Esophagus squamous epithelium (tissue), 5 donors: ENCODE measurements around the gene PIBF1. TPM values are rescaled to one million over a fixed set of nuclear protein-coding genes. Genes with fewer than 3 reads are reported as not detected.
"Not testable (repeated sequence)": the region's sequence is repeated elsewhere in the genome, so short reads cannot be mapped to it uniquely, and the experiment has no call there.

Source experiments
- DNase-seq: peaks from one replicate; lab custom pipeline; 2025; lab: John Stamatoyannopoulos, UW
- H3K27ac ChIP-seq, 4 donors: fragments of 200-600 bp; sonication (generic); one replicate each; pipeline ENCODE4 v1.5.1; 2016 to 2019; ENCODE audit warnings: mild to moderate bottlenecking in 1 of 4
- H3K27me3 ChIP-seq, 4 donors: fragments of 200-600 bp; sonication (generic); 1 replicate in 3 of 4; 2 replicates in 1 of 4; pipeline versions ENCODE4 v1.5.1 to v1.6.0; 2017 to 2021; ENCODE audit warnings: antibody characterized with exemption in 1 of 4
- H3K36me3 ChIP-seq, 3 donors: fragments of 200-600 bp; sonication (generic); one replicate each; pipeline ENCODE4 v1.5.1; 2016 to 2019
- H3K4me1 ChIP-seq, 3 donors: fragments of 200-600 bp; sonication (generic); one replicate each; pipeline ENCODE4 v1.5.1; 2017 to 2019
- H3K4me3 ChIP-seq, 4 donors: fragments of 200-600 bp; sonication (generic); 1 replicate in 3 of 4; 2 replicates in 1 of 4; pipeline ENCODE4 v1.5.1; 2016 to 2019; ENCODE audit warnings: mild to moderate bottlenecking in 2 of 4, moderate library complexity in 1 of 4
- H3K9me3 ChIP-seq, 3 donors: fragments of 200-600 bp; sonication (generic); one replicate each; pipeline ENCODE4 v1.5.1; 2016 to 2019
- CTCF ChIP-seq, 6 experiments: fragments of 450-650 bp in 4 of 6; fragments of 200-600 bp in 2 of 6; sonication (generic) in 2 of 6; IDR thresholded peaks; one replicate each; pipeline ENCODE4 v1.5.1; 2016 to 2019; ENCODE audit warnings: antibody characterized with exemption in 6 of 6, mild to moderate bottlenecking in 4 of 6, moderate library complexity in 4 of 6
- POLR2A ChIP-seq, 4 donors: fragments of 450-650 bp; IDR thresholded peaks; one replicate each; pipeline ENCODE4 v1.6.1; 2017; ENCODE audit warnings: antibody characterized with exemption in 4 of 4, mild to moderate bottlenecking in 4 of 4, moderate library complexity in 3 of 4
- WGBS, 2 donors: methylation state at CpG; one replicate each; pipeline ENCODE4 v1.1.5; 2018; 5-methylcytosine and 5-hydroxymethylcytosine counted together
- intact Hi-C: fragments of 100-400 bp; cut with DNase I; formaldehyde crosslinking; loops from one replicate; pipeline ENCODE4 v1.15.0; 2022
- total RNA-seq, 4 donors: library from RNA; depleted of rRNA; stranded (reverse); fragments of >200 nt; gene quantifications; one replicate each; pipeline ENCODE4 v1.1.0, GENCODE V29; 2016
- donor health status: DM: yes; HTN: yes; CAD: no.

Gene PIBF1
- total RNA-seq, 4 donors from 2014 or later: 10.6 to 18.7 (median 11.9) TPM

GRCh38 chr13:72839831-72840426, 58.0 kb downstream of the PIBF1 start:
- intact Hi-C loops: no loop called here
- WGBS, 2 donors: 53 to 54% methylated on average over 1 of the region's 1 CpG
- Histone ChIP-seq H3K36me3 (peaks cover 0 to 45% (median 0%) of the 10 kb centered on the region in 3 donors), H3K27ac (no peak overlapping the region), H3K9me3 (no peaks in the 10 kb centered on the region), H3K4me1 (peaks cover 0 to 3% (median 0%) of the 10 kb centered on the region in 3 donors), H3K4me3 (no peak overlapping the region), H3K27me3 (no peaks in the 10 kb centered on the region)
- TF ChIP-seq POLR2A (IDR thresholded peaks at IDR 0.05) (no peak), CTCF (IDR thresholded peaks at IDR 0.05) (peak in 5 of 6 experiments; percentile 58 to 84 (median 74))
- no peak for DNase-seq

DNA sequence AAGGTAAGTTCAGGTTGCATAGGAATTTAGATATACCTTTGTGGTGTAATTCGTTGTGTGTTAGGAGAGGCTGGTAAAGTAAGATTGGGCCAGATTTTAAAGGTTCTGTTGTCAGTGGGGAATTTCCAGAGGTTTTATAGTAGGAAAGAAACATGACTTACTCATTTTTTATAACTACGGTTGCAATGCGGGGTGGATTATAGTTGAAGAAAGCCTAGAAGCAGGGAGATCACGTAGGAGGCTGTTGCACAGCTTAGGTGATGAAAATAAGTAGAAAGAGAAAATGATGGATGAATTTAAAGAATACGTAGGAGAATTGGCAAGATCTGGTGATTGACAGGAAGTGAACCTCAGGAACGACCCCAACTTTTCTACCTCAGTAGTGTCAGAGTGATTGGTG, 61.1 kb downstream of the PIBF1 start:
- H3K27me3 ChIP-seq: no peaks in the 10 kb centered on the region
- no peak overlapping the region for H3K27ac ChIP-seq
- WGBS, 2 donors: 71 to 73% methylated on average over 6 of the region's 6 CpGs
- intact Hi-C loops: no loop called here
- peaks cover 0 to 58% (median 0%) of the 10 kb centered on the region in 3 donors for H3K36me3 ChIP-seq
- H3K9me3 ChIP-seq: no peaks in the 10 kb centered on the region
- H3K4me3 ChIP-seq: no peak overlapping the region
- peaks cover 0 to 3% (median 0%) of the 10 kb centered on the region in 3 donors for H3K4me1 ChIP-seq
- no peak for TF ChIP-seq CTCF (IDR thresholded peaks at IDR 0.05)
- no peak for TF ChIP-seq POLR2A (IDR thresholded peaks at IDR 0.05)
- no peak for DNase-seq

DNA sequence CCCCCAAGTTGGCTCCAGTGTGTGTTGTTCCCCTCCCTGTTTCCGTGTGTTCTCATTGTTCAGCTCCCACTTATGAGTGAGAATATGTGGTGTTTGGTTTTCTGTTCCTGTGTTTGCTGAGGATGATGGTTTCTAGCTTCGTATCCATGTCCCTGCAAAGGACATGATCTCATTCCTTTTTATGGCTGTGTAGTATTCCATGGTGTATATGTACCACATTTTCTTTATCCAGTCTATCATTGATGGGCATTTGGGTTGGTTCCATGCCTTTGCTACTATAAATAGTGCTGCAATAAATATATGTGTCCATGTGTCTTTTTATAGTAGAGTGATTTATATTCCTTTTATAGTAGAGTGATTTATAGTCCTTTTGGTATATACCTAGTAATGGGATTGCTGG, 63.2 kb downstream of the PIBF1 start:
- H3K36me3 ChIP-seq: peaks cover 0 to 68% (median 0%) of the 10 kb centered on the region in 3 donors
- H3K4me1 ChIP-seq, DNase-seq, intact Hi-C loops, H3K4me3 ChIP-seq, H3K9me3 ChIP-seq, H3K27me3 ChIP-seq, H3K27ac ChIP-seq: not testable (repeated sequence)
- 91 to 95% methylated on average over 2 of the region's 2 CpGs for WGBS, 2 donors

DNA sequence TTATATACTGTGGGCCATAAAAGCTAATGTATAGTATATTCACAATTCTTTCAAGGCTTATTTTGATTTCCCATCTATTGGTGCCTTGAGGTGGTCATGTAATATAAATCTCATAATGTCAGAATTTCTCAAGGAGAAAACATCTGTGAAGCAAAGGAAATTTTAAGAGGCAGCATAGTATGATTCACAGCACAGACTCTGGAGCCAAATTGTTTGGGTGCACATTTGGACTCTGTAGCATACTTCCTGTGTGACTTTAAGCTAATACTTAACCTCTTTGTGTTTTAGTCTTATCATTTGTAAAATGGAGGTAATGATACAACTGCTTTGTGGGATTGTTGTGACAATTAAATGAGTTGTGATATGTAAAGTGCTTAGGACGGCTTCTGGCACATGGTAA, 67.6 kb downstream of the PIBF1 start:
- Histone ChIP-seq H3K36me3 (peaks cover 3 to 76% (median 6%) of the 10 kb centered on the region in 3 donors), H3K4me1 (no peaks in the 10 kb centered on the region), H3K27ac (no peak overlapping the region), H3K4me3 (no peak overlapping the region), H3K9me3 (no peaks in the 10 kb centered on the region), H3K27me3 (no peaks in the 10 kb centered on the region)
- no peak for DNase-seq
- no peak for TF ChIP-seq CTCF (IDR thresholded peaks at IDR 0.05)
- TF ChIP-seq POLR2A (IDR thresholded peaks at IDR 0.05): no peak
- 83 to 91% methylated on average over 1 of the region's 1 CpG for WGBS, 2 donors
- intact Hi-C loops: no loop called here

GRCh38 chr13:72850959-72851677, 69.2 kb downstream of the PIBF1 start:
- Histone ChIP-seq H3K9me3 (no peaks in the 10 kb centered on the region), H3K4me3 (no peak overlapping the region), H3K36me3 (peaks cover 3 to 68% (median 6%) of the 10 kb centered on the region in 3 donors), H3K27me3 (no peaks in the 10 kb centered on the region), H3K27ac (no peak overlapping the region), H3K4me1 (no peaks in the 10 kb centered on the region)
- 95 to 97% methylated on average over 10 to 15 of the region's 18 CpGs for WGBS, 2 donors
- no peak for TF ChIP-seq CTCF (IDR thresholded peaks at IDR 0.05)
- DNase-seq: no peak
- intact Hi-C loops: no loop called here
